Liver (tissue), 9 donors: ENCODE results near the gene PPP4R1. TPM values are rescaled to one million over a fixed set of nuclear protein-coding genes. Genes with fewer than 3 reads are reported as not detected.

Experiments used
- DNase-seq: peaks from one replicate; pipeline ENCODE4 v3.0.0-alpha.2; 2017; ENCODE audit warnings: low spot score
- H3K27ac ChIP-seq, 2 donors: one replicate each; pipeline ENCODE4 v1.7.0; 2013; ENCODE audit warnings: inconsistent platforms in 2 of 2, low read length in 2 of 2, control low read depth in 1 of 2, low read depth in 1 of 2, mild to moderate bottlenecking in 1 of 2
- H3K27me3 ChIP-seq, 4 donors: one replicate each; pipeline versions ENCODE4 v1.6.1 to v1.7.0; 2013; ENCODE audit warnings: low read length in 3 of 4, inconsistent platforms in 1 of 4, mild to moderate bottlenecking in 1 of 4, moderate library complexity in 1 of 4; ENCODE audit not compliant: control insufficient read depth in 4 of 4, insufficient read depth in 4 of 4
- H3K36me3 ChIP-seq, 4 donors: one replicate each; pipeline versions ENCODE4 v1.6.1 to v1.7.0; 2013; ENCODE audit warnings: low read length in 3 of 4, mild to moderate bottlenecking in 3 of 4, low read depth in 1 of 4, moderate library complexity in 1 of 4; ENCODE audit not compliant: control insufficient read depth in 4 of 4, insufficient read depth in 3 of 4
- H3K4me1 ChIP-seq, 4 donors: one replicate each; pipeline versions ENCODE4 v1.6.1 to v1.7.0; 2013; ENCODE audit warnings: low read length in 3 of 4, mild to moderate bottlenecking in 3 of 4, moderate library complexity in 1 of 4; ENCODE audit not compliant: control insufficient read depth in 4 of 4, insufficient read depth in 4 of 4
- H3K4me3 ChIP-seq, 3 donors: one replicate each; pipeline versions ENCODE4 v1.6.1 to v1.7.0; 2013; ENCODE audit warnings: low read length in 3 of 3, control low read depth in 1 of 3, low read depth in 1 of 3, mild to moderate bottlenecking in 1 of 3
- H3K9ac ChIP-seq, 2 donors: one replicate each; pipeline ENCODE4 v1.7.0; 2013; ENCODE audit warnings: low read length in 2 of 2, mild to moderate bottlenecking in 2 of 2, moderate library complexity in 2 of 2, control low read depth in 1 of 2, low read depth in 1 of 2
- H3K9me3 ChIP-seq, 4 donors: one replicate each; pipeline versions ENCODE4 v1.6.1 to v1.7.0; 2013; ENCODE audit warnings: low read length in 3 of 4; ENCODE audit not compliant: control insufficient read depth in 4 of 4
- CTCF ChIP-seq: fragments of 150-350 bp; IDR thresholded peaks from 2 replicates; pipeline ENCODE4 v1.5.1; 2017; ENCODE audit warnings: improper control_type of control experiment, low read depth, low read length; ENCODE audit not compliant: missing input control
- EGR1 ChIP-seq, 2 donors: IDR thresholded peaks; 2 replicates each; pipeline ENCODE4 v1.6.1; 2016 to 2018; ENCODE audit warnings: antibody characterized with exemption in 2 of 2, low read depth in 2 of 2
- FOXA1 ChIP-seq: IDR thresholded peaks from 2 replicates; pipeline ENCODE4 v1.6.1; 2016; ENCODE audit warnings: antibody characterized with exemption
- FOXA2 ChIP-seq: IDR thresholded peaks from 2 replicates; pipeline ENCODE4 v1.6.1; 2016; ENCODE audit warnings: antibody characterized with exemption
- GABPA ChIP-seq, 2 donors: IDR thresholded peaks in 1 of 2; conservative IDR thresholded peaks in 1 of 2; 2 replicates each; pipeline ENCODE4 v1.6.1; 2016; ENCODE audit warnings: antibody characterized with exemption in 2 of 2, mild to moderate bottlenecking in 1 of 2, moderate library complexity in 1 of 2
- HNF4A ChIP-seq, 2 donors: conservative IDR thresholded peaks; 2 replicates each; pipeline ENCODE4 v1.6.1; 2016; ENCODE audit warnings: antibody characterized with exemption in 2 of 2, mild to moderate bottlenecking in 2 of 2
- HNF4G ChIP-seq: IDR thresholded peaks from 2 replicates; pipeline ENCODE4 v1.6.1; 2016; ENCODE audit warnings: antibody characterized with exemption
- JUND ChIP-seq, 2 donors: IDR thresholded peaks; 2 replicates each; pipeline ENCODE4 v1.6.1; 2016; ENCODE audit warnings: antibody characterized with exemption in 2 of 2
- MAX ChIP-seq: IDR thresholded peaks from 2 replicates; pipeline ENCODE4 v1.6.1; 2016; ENCODE audit warnings: antibody characterized with exemption
- NR2F2 ChIP-seq: IDR thresholded peaks from 2 replicates; pipeline ENCODE4 v1.6.1; 2016; ENCODE audit warnings: antibody characterized with exemption
- RAD21 ChIP-seq, 2 donors: IDR thresholded peaks; 2 replicates each; pipeline ENCODE4 v1.6.1; 2016; ENCODE audit warnings: antibody characterized with exemption in 2 of 2, mild to moderate bottlenecking in 2 of 2
- RXRA ChIP-seq, 2 donors: IDR thresholded peaks; 2 replicates each; pipeline ENCODE4 v1.6.1; 2017 to 2018; ENCODE audit warnings: antibody characterized with exemption in 2 of 2, mild to moderate bottlenecking in 1 of 2
- SP1 ChIP-seq: IDR thresholded peaks from 2 replicates; pipeline ENCODE4 v1.6.1; 2018; ENCODE audit warnings: antibody characterized with exemption, mild to moderate bottlenecking
- TAF1 ChIP-seq: conservative IDR thresholded peaks from 2 replicates; pipeline ENCODE4 v1.6.1; 2016; ENCODE audit warnings: antibody characterized with exemption, mild to moderate bottlenecking
- YY1 ChIP-seq: IDR thresholded peaks from 2 replicates; pipeline ENCODE4 v1.6.1; 2016; ENCODE audit warnings: antibody characterized with exemption, mild to moderate bottlenecking
- WGBS: extraction: QIAGEN DNeasy Blood & Tissue Kit; methylation state at CpG from one replicate; pipeline ENCODE4 v1.1.7; 2013; 5-methylcytosine and 5-hydroxymethylcytosine counted together
- polyA plus RNA-seq, 2 donors: library from polyadenylated mRNA; stranded (reverse) in 1 of 2; unstranded in 1 of 2; fragments of 200-250 nt in 1 of 2; fragments of >200 nt in 1 of 2; fragmentation: Nextera tagmentation in 1 of 2; extraction: Ambion mirVana in 1 of 2; gene quantifications; one replicate each; pipeline versions ENCODE4 v1.2.1 to v1.2.3, GENCODE V29; 2013 to 2015
- total RNA-seq, 2 donors: library from RNA; depleted of rRNA; stranded (reverse); fragments of >200 nt; gene quantifications; one replicate each; pipeline ENCODE4 v1.2.3, GENCODE V29; 2014
- TF ChIP-seq, protein P1 (sequence below): IDR thresholded peaks from 2 replicates; pipeline ENCODE4 v1.6.1; 2016; ENCODE audit warnings: antibody characterized with exemption
- TF ChIP-seq, protein P2 (sequence below): IDR thresholded peaks from 2 replicates; pipeline ENCODE4 v1.6.1; 2016; ENCODE audit warnings: antibody characterized with exemption
- TF ChIP-seq, protein P3 (sequence below): IDR thresholded peaks from 2 replicates; pipeline ENCODE4 v1.6.1; 2016; ENCODE audit warnings: antibody characterized with exemption, mild to moderate bottlenecking
- donor health status: healthy.
- donor health status: healthy.
- donor health status: healthy.
- donor health status: healthy.
- donor health status: healthy.

The PPP4R1 gene
- total and polyA plus RNA-seq, 4 donors, result 11.7 to 50.8 (median 22.8) TPM

DNA sequence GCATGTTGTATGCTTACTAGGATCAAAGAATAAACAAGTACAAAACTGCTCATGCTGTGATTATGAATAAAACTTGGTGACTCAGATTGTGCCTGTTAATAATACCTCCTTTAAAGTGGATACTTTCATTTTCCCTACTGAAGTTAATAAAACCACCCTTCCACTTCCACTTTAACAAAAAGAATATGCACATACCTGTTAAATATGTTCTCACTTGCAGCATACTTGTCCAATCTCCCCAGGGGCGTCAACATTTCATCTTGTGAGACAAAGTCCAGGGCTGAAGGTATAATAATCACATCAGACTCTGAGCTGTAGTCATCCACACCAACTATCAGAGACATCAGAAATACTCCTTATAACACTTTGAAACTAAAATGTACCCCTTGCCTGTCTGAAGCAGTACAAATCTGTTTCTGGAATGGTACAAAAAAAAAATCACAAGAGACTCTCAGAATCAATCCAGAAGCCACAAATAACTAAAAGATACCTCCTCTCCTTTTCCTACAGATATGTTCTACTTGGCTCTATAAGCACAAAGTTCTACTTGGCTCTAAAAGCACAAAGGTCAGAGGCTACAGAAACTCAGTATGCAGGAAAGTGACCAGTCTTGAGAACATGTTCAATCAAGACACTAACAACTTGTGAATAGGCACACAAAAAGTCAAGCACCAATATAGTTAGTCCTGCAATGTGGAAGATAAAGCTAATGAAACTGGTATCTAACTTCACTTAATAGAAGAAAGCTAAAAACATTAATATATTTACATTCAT lies 19.3 kb downstream of the PPP4R1 start:
- H3K27ac ChIP-seq, result peak overlapping the region in 1 of 2 donors; percentile 20
- H3K36me3 ChIP-seq, result peaks cover 0 to 2% (median 0%) of the 10 kb centered on the region in 4 donors
- 28% methylated on average over 1 of the region's 1 CpG for WGBS
- H3K4me3 ChIP-seq, result no peak overlapping the region
- H3K27me3 ChIP-seq, result no peaks in the 10 kb centered on the region
- no peaks in the 10 kb centered on the region for H3K9me3 ChIP-seq
- no peak for TF ChIP-seq HNF4G
- no peak for TF ChIP-seq RAD21 (IDR thresholded peaks at IDR 0.05)
- TF ChIP-seq, protein P1, sequence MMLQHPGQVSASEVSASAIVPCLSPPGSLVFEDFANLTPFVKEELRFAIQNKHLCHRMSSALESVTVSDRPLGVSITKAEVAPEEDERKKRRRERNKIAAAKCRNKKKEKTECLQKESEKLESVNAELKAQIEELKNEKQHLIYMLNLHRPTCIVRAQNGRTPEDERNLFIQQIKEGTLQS, result no peak
- TF ChIP-seq SP1, result no peak
- TF ChIP-seq HNF4A (conservative IDR thresholded peaks at IDR 0.05), result no peak
- TF ChIP-seq FOXA2, result no peak
- no peak for TF ChIP-seq JUND (IDR thresholded peaks at IDR 0.05)
- TF ChIP-seq MAX, result no peak
- H3K9ac ChIP-seq, result no peak overlapping the region
- no peak for DNase-seq
- peaks cover 0 to 7% (median 2%) of the 10 kb centered on the region in 4 donors for H3K4me1 ChIP-seq

- H3K4me1 ChIP-seq, result no peaks in the 10 kb centered on the region
- DNase-seq, result no peak
- no peak overlapping the region for H3K9ac ChIP-seq
- no peak overlapping the region for H3K27ac ChIP-seq
- no peaks in the 10 kb centered on the region for H3K9me3 ChIP-seq
- TF ChIP-seq JUND (IDR thresholded peaks at IDR 0.05) (no peak), GABPA (IDR thresholded peaks at IDR 0.05 in 1 of 2, conservative IDR thresholded peaks at IDR 0.05 in 1 of 2) (no peak), RXRA (IDR thresholded peaks at IDR 0.05) (no peak), FOXA2 (no peak), EGR1 (IDR thresholded peaks at IDR 0.05; ENCODE audit: low read depth in 2 of 2) (no peak), FOXA1 (no peak), HNF4A (conservative IDR thresholded peaks at IDR 0.05) (no peak), SP1 (no peak), CTCF (no peak), NR2F2 (no peak), RAD21 (IDR thresholded peaks at IDR 0.05) (no peak), YY1 (no peak), MAX (no peak), TAF1 (no peak), HNF4G (no peak)
- TF ChIP-seq, protein P2, sequence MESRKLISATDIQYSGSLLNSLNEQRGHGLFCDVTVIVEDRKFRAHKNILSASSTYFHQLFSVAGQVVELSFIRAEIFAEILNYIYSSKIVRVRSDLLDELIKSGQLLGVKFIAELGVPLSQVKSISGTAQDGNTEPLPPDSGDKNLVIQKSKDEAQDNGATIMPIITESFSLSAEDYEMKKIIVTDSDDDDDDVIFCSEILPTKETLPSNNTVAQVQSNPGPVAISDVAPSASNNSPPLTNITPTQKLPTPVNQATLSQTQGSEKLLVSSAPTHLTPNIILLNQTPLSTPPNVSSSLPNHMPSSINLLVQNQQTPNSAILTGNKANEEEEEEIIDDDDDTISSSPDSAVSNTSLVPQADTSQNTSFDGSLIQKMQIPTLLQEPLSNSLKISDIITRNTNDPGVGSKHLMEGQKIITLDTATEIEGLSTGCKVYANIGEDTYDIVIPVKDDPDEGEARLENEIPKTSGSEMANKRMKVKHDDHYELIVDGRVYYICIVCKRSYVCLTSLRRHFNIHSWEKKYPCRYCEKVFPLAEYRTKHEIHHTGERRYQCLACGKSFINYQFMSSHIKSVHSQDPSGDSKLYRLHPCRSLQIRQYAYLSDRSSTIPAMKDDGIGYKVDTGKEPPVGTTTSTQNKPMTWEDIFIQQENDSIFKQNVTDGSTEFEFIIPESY, result no peak
- TF ChIP-seq, protein P3, sequence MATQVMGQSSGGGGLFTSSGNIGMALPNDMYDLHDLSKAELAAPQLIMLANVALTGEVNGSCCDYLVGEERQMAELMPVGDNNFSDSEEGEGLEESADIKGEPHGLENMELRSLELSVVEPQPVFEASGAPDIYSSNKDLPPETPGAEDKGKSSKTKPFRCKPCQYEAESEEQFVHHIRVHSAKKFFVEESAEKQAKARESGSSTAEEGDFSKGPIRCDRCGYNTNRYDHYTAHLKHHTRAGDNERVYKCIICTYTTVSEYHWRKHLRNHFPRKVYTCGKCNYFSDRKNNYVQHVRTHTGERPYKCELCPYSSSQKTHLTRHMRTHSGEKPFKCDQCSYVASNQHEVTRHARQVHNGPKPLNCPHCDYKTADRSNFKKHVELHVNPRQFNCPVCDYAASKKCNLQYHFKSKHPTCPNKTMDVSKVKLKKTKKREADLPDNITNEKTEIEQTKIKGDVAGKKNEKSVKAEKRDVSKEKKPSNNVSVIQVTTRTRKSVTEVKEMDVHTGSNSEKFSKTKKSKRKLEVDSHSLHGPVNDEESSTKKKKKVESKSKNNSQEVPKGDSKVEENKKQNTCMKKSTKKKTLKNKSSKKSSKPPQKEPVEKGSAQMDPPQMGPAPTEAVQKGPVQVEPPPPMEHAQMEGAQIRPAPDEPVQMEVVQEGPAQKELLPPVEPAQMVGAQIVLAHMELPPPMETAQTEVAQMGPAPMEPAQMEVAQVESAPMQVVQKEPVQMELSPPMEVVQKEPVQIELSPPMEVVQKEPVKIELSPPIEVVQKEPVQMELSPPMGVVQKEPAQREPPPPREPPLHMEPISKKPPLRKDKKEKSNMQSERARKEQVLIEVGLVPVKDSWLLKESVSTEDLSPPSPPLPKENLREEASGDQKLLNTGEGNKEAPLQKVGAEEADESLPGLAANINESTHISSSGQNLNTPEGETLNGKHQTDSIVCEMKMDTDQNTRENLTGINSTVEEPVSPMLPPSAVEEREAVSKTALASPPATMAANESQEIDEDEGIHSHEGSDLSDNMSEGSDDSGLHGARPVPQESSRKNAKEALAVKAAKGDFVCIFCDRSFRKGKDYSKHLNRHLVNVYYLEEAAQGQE, result no peak
- TF ChIP-seq, protein P1, result no peak
- H3K27me3 ChIP-seq, result no peaks in the 10 kb centered on the region
- H3K4me3 ChIP-seq, result no peak overlapping the region
- 96% methylated on average over 4 of the region's 4 CpGs for WGBS
- peaks cover 3 to 20% (median 10%) of the 10 kb centered on the region in 4 donors for H3K36me3 ChIP-seq
Observed at GRCh38 chr18:9587924-9588323, 26.4 kb downstream of the PPP4R1 start.
